ENCODE measurements around the gene PCDHGB5.

GRCh38 chr5:141403387-141403786, 5.6 kb downstream of the PCDHGB5 start:
- TF ChIP-seq CTCF (IDR thresholded peaks at IDR 0.05) (no peak), POLR2A (IDR thresholded peaks at IDR 0.05) (no peak)
